ENCODE data around the gene TMEM208. TPM values are rescaled to one million over a fixed set of nuclear protein-coding genes. Genes with fewer than 3 reads are reported as not detected.

TMEM208 gene
- total RNA-seq, 4 donors from 2014 or later: 24.4 to 36.0 (median 31.7) TPM

- WGBS, 2 donors: no CpG with 5 or more reads among the region's 12 CpGs
- peaks cover 36 to 73% (median 37%) of the 10 kb centered on the region in 3 donors for H3K36me3 ChIP-seq
Observed at GRCh38 chr16:67202426-67202825, 24.5 kb upstream of the TMEM208 start.

GRCh38 chr16:67202956-67203493, 23.9 kb upstream of the TMEM208 start:
- WGBS, 2 donors: 84 to 91% methylated on average over 6 to 9 of the region's 23 CpGs
- Histone ChIP-seq H3K4me3 (no peak overlapping the region), H3K9me3 (no peaks in the 10 kb centered on the region), H3K27ac (no peak overlapping the region), H3K4me1 (peaks cover 11 to 46% (median 13%) of the 10 kb centered on the region in 3 donors), H3K27me3 (no peaks in the 10 kb centered on the region), H3K36me3 (peaks cover 30 to 67% (median 31%) of the 10 kb centered on the region in 3 donors)
- TF ChIP-seq CTCF (IDR thresholded peaks at IDR 0.05) (no peak), POLR2A (IDR thresholded peaks at IDR 0.05) (no peak)
- intact Hi-C loops (cut with DNase I): no loop called here
- DNase-seq: no peak

More at GRCh38 chr16:67202426-67202825, 24.5 kb upstream of the TMEM208 start:
- no peaks in the 10 kb centered on the region for H3K27me3 ChIP-seq
- TF ChIP-seq CTCF (IDR thresholded peaks at IDR 0.05) (no peak), POLR2A (IDR thresholded peaks at IDR 0.05) (no peak)
- H3K27ac ChIP-seq: no peak overlapping the region
- no peak overlapping the region for H3K4me3 ChIP-seq
- intact Hi-C loops (cut with DNase I): no loop called here
- H3K4me1 ChIP-seq: peaks cover 11 to 46% (median 15%) of the 10 kb centered on the region in 3 donors
- no peak for DNase-seq
- no peaks in the 10 kb centered on the region for H3K9me3 ChIP-seq

GRCh38 chr16:67204076-67204475, 22.9 kb upstream of the TMEM208 start:
- 40 to 57% methylated on average over 1 to 4 of the region's 4 CpGs for WGBS, 2 donors
- Histone ChIP-seq H3K27me3 (no peaks in the 10 kb centered on the region), H3K4me3 (no peak overlapping the region), H3K36me3 (peaks cover 27 to 63% (median 28%) of the 10 kb centered on the region in 3 donors), H3K4me1 (peaks cover under 1 to 36% (median 2%) of the 10 kb centered on the region in 3 donors), H3K9me3 (no peaks in the 10 kb centered on the region), H3K27ac (no peak overlapping the region)
- no peak for TF ChIP-seq CTCF (IDR thresholded peaks at IDR 0.05)
- no peak for TF ChIP-seq POLR2A (IDR thresholded peaks at IDR 0.05)
- intact Hi-C loops (cut with DNase I): no loop called here
- DNase-seq: no peak

- Histone ChIP-seq H3K27me3 (no peaks in the 10 kb centered on the region), H3K4me3 (no peak overlapping the region), H3K9me3 (no peaks in the 10 kb centered on the region), H3K36me3 (peaks cover 26 to 50% (median 28%) of the 10 kb centered on the region in 3 donors), H3K4me1 (peaks cover 0 to 19% (median 0%) of the 10 kb centered on the region in 3 donors), H3K27ac (no peak overlapping the region)
- 86 to 88% methylated on average over 6 to 7 of the region's 8 CpGs for WGBS, 2 donors
- no peak for DNase-seq
- intact Hi-C loops (cut with DNase I): no loop called here
- no peak for TF ChIP-seq CTCF (IDR thresholded peaks at IDR 0.05)
- TF ChIP-seq POLR2A (IDR thresholded peaks at IDR 0.05): no peak
Observed at GRCh38 chr16:67206129-67206837, 20.6 kb upstream of the TMEM208 start.

GRCh38 chr16:67206838-67207248, 20.1 kb upstream of the TMEM208 start:
- H3K36me3 ChIP-seq: peaks cover 20 to 45% (median 24%) of the 10 kb centered on the region in 3 donors
- TF ChIP-seq POLR2A (IDR thresholded peaks at IDR 0.05): no peak
- no peak for TF ChIP-seq CTCF (IDR thresholded peaks at IDR 0.05)
- H3K4me1 ChIP-seq: peaks cover 0 to 19% (median 0%) of the 10 kb centered on the region in 3 donors
- 65 to 70% methylated on average over 2 of the region's 3 CpGs for WGBS, 2 donors
- H3K4me3 ChIP-seq: no peak overlapping the region
- no peak for DNase-seq
- no peaks in the 10 kb centered on the region for H3K9me3 ChIP-seq
- intact Hi-C loops (cut with DNase I): no loop called here
- H3K27me3 ChIP-seq: no peaks in the 10 kb centered on the region
- H3K27ac ChIP-seq: no peak overlapping the region

All from esophagus squamous epithelium (tissue), 5 donors.